ENCODE results near the gene ARID1B. TPM values are rescaled to one million over a fixed set of nuclear protein-coding genes. Genes with fewer than 3 reads are reported as not detected.

ARID1B gene
- total and polyA plus RNA-seq, 2 donors (not counting 1 experiment from before 2014, with no cell fraction given), result 47.2 to 280 TPM

DNA sequence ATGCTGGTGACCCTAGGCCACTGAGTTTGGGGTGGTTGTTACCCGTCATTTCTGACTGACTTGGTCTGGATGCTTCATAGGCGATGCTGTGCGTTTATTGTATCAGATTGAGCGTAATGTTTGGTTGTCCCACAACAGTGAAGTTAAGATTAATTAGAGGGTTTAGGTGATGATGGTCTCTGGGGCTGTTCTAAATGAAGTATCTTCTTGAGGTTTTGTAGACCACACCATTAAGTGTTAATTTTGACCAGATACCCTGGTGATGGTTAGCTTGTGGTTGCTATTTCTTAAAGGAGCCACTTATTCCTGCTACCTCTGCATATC, 132.8 kb downstream of the ARID1B start:
- Histone ChIP-seq H3K27ac (ENCODE audit: low read length in 2 of 2) (peak overlapping the region in 1 of 2 donors; percentile 7), H3K27me3 (replicated peaks in 1 of 4; ENCODE audit: control extremely low read depth in 1 of 4, control insufficient read depth in 3 of 4, insufficient read depth in 4 of 4, low read length in 3 of 4) (no peaks in the 10 kb centered on the region), H3K4me2 (replicated peaks; ENCODE audit: low read depth, low read length, poor library complexity, severe bottlenecking) (no peak overlapping the region), H3K4me3 (ENCODE audit: control extremely low read depth in 1 of 5, extremely low read depth in 1 of 5, insufficient read depth in 1 of 5, low read depth in 2 of 5, low read length in 4 of 5) (no peak overlapping the region), H3K79me2 (ENCODE audit: control insufficient read depth, insufficient read depth, low read length) (peaks cover 95% of the 10 kb centered on the region), H3K9me3 (ENCODE audit: control extremely low read depth in 1 of 3, control insufficient read depth in 2 of 3, insufficient read depth in 1 of 3, low read length in 2 of 3) (no peaks in the 10 kb centered on the region), H3K4me1 (ENCODE audit: control insufficient read depth in 2 of 2, insufficient read depth in 2 of 2, low read length in 2 of 2) (peaks cover 12 to 16% of the 10 kb centered on the region in 2 donors), H4K20me1 (ENCODE audit: control insufficient read depth, insufficient read depth, low read length, poor library complexity, severe bottlenecking) (peaks cover 19% of the 10 kb centered on the region), H3K9ac (ENCODE audit: low read length) (no peak overlapping the region), H2AFZ (ENCODE audit: insufficient read depth, low read depth, low read length, poor library complexity, severe bottlenecking) (no peak overlapping the region), H3K36me3 (replicated peaks in 1 of 2; ENCODE audit: control extremely low read depth in 1 of 2, control insufficient read depth in 1 of 2, extremely low read depth in 1 of 2, insufficient read depth in 2 of 2, low read length in 1 of 2) (peaks cover 0 to 4% of the 10 kb centered on the region in 2 experiments)
- WGBS (ENCODE audit: insufficient coverage), result 100% methylated on average over 4 of the region's 4 CpGs
- no peak overlapping the region for H3K4me3 Mint-ChIP-seq
- ATAC-seq (ENCODE audit: low read depth), result no peak
- CTCF ChIA-PET, result interaction anchor here (1.0 kb wide), 1 partner anchor 8 kb away, joined by 3 read pairs; no protein-coding TSS in a partner anchor
- no peak for DNase-seq
- POLR2A ChIA-PET, result no interaction called here
- intact Hi-C loops (cut with micrococcal nuclease), result loop anchor here (10.0 kb wide), 1 partner anchor 125 kb away; no protein-coding TSS in a partner anchor
- H3K4me1 Mint-ChIP-seq, result peaks cover 56% of the 10 kb centered on the region
- peak overlapping the region; percentile 53 for H3K27ac Mint-ChIP-seq
- TF ChIP-seq, protein P1, sequence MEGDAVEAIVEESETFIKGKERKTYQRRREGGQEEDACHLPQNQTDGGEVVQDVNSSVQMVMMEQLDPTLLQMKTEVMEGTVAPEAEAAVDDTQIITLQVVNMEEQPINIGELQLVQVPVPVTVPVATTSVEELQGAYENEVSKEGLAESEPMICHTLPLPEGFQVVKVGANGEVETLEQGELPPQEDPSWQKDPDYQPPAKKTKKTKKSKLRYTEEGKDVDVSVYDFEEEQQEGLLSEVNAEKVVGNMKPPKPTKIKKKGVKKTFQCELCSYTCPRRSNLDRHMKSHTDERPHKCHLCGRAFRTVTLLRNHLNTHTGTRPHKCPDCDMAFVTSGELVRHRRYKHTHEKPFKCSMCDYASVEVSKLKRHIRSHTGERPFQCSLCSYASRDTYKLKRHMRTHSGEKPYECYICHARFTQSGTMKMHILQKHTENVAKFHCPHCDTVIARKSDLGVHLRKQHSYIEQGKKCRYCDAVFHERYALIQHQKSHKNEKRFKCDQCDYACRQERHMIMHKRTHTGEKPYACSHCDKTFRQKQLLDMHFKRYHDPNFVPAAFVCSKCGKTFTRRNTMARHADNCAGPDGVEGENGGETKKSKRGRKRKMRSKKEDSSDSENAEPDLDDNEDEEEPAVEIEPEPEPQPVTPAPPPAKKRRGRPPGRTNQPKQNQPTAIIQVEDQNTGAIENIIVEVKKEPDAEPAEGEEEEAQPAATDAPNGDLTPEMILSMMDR (IDR thresholded peaks at IDR 0.05), result no peak
- TF ChIP-seq EZH2 (IDR thresholded peaks at IDR 0.05; ENCODE audit: borderline replicate concordance, insufficient read depth, low read depth, low read length, poor library complexity, severe bottlenecking), result no peak
- no peaks in the 10 kb centered on the region for H3K9me3 Mint-ChIP-seq (ENCODE audit: insufficient read depth)
- H3K27me3 Mint-ChIP-seq, result no peaks in the 10 kb centered on the region

DNA sequence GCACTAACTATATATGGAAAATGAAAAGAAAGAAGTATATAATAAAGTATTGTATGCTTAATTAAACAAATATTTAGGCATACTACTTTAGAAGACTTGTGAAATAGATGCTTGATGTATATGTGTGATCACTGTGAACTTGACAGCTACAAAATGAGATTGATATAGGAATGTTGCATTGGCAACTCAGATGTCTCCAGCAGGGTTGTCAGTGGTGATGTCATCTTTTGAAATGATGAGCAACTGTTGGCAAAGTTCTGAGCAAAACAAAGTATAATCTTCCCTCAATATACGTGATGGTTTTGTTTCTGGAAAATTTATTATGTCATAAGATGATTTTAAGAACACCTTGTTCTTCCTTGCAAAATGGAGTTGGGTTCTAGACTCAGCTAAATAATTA, 133.8 kb downstream of the ARID1B start:
- peaks cover 16 to 24% of the 10 kb centered on the region in 2 donors for H3K4me1 ChIP-seq (ENCODE audit: control insufficient read depth in 2 of 2, insufficient read depth in 2 of 2, low read length in 2 of 2)
- intact Hi-C loops (cut with micrococcal nuclease), result loop anchor here (10.0 kb wide), 1 partner anchor 126 kb away; no protein-coding TSS in a partner anchor
- H3K27me3 ChIP-seq (replicated peaks in 1 of 4; ENCODE audit: control extremely low read depth in 1 of 4, control insufficient read depth in 3 of 4, insufficient read depth in 4 of 4, low read length in 3 of 4), result no peaks in the 10 kb centered on the region
- no peaks in the 10 kb centered on the region for H3K9me3 ChIP-seq (ENCODE audit: control extremely low read depth in 1 of 3, control insufficient read depth in 2 of 3, insufficient read depth in 1 of 3, low read length in 2 of 3)
- CTCF ChIA-PET, result no interaction called here
- Mint-ChIP-seq H3K4me3 (no peak overlapping the region), H3K9me3 (ENCODE audit: insufficient read depth) (no peaks in the 10 kb centered on the region), H3K27me3 (no peaks in the 10 kb centered on the region), H3K27ac (no peak overlapping the region), H3K4me1 (peaks cover 60% of the 10 kb centered on the region)
- DNase-seq, result no peak
- no CpG with 5 or more reads among the region's 1 CpG for WGBS (ENCODE audit: insufficient coverage)
- H3K27ac ChIP-seq (ENCODE audit: low read length in 2 of 2), result no peak overlapping the region
- H2AFZ ChIP-seq (ENCODE audit: insufficient read depth, low read depth, low read length, poor library complexity, severe bottlenecking), result no peak overlapping the region
- POLR2A ChIA-PET, result interaction anchor here (0.6 kb wide), 1 partner anchor 92 kb away, joined by 3 read pairs; no protein-coding TSS in a partner anchor
- TF ChIP-seq, protein P1 (IDR thresholded peaks at IDR 0.05), result no peak
- no peak overlapping the region for H3K9ac ChIP-seq (ENCODE audit: low read length)
- peaks cover 19% of the 10 kb centered on the region for H4K20me1 ChIP-seq (ENCODE audit: control insufficient read depth, insufficient read depth, low read length, poor library complexity, severe bottlenecking)
- ATAC-seq (ENCODE audit: low read depth), result no peak
- H3K4me3 ChIP-seq (ENCODE audit: control extremely low read depth in 1 of 5, extremely low read depth in 1 of 5, insufficient read depth in 1 of 5, low read depth in 2 of 5, low read length in 4 of 5), result no peak overlapping the region
- H3K36me3 ChIP-seq (replicated peaks in 1 of 2; ENCODE audit: control extremely low read depth in 1 of 2, control insufficient read depth in 1 of 2, extremely low read depth in 1 of 2, insufficient read depth in 2 of 2, low read length in 1 of 2), result peaks cover 0 to 4% of the 10 kb centered on the region in 2 experiments
- peaks cover 94% of the 10 kb centered on the region for H3K79me2 ChIP-seq (ENCODE audit: control insufficient read depth, insufficient read depth, low read length)
- no peak overlapping the region for H3K4me2 ChIP-seq (replicated peaks; ENCODE audit: low read depth, low read length, poor library complexity, severe bottlenecking)
